ENCODE results near the gene EPB41. TPM values are rescaled to one million over a fixed set of nuclear protein-coding genes. Genes with fewer than 3 reads are reported as not detected.

Gene EPB41
- total and polyA plus RNA-seq, 9 of the 15 experiments (the other 6 are each of a cell fraction or from before 2014, with no cell fraction given): 3.7 to 213 (median 141) TPM

- TF ChIP-seq TCF15 (CRISPR knock-in tag; IDR thresholded peaks at IDR 0.05): no peak
- TF ChIP-seq MAFF (IDR thresholded peaks at IDR 0.05; ENCODE audit: low read length): no peak
- no peak for TF ChIP-seq ZBTB5 (IDR thresholded peaks at IDR 0.05)
- TF ChIP-seq FOXK1 (CRISPR knock-in tag; IDR thresholded peaks at IDR 0.05; ENCODE audit: borderline replicate concordance): no peak
- 0 out of 2 replicates have a peak, but pooled peaks have one; percentile 48 for TF ChIP-seq THRAP3 (IDR thresholded peaks at IDR 0.05; ENCODE audit: borderline replicate concordance)
- TF ChIP-seq ZNF174 (CRISPR knock-in tag; IDR thresholded peaks at IDR 0.05): no peak
- no peak for TF ChIP-seq SRSF1 (IDR thresholded peaks at IDR 0.05; ENCODE audit: low read depth, low read length)
- no peak for TF ChIP-seq TAF15 (IDR thresholded peaks at IDR 0.05; ENCODE audit: low read depth, low read length)
- TF ChIP-seq MAZ (CRISPR knock-in tag; conservative IDR thresholded peaks at IDR 0.05 in 1 of 2, IDR thresholded peaks at IDR 0.05 in 1 of 2): peak in 1 of 2 experiments; percentile 36; a peak in 3 of 4 replicates
- no peak for TF ChIP-seq NUFIP1 (IDR thresholded peaks at IDR 0.05; ENCODE audit: partially characterized antibody)
- no peak for TF ChIP-seq ARID2 (IDR thresholded peaks at IDR 0.05)
- no peak for TF ChIP-seq YBX1 (IDR thresholded peaks at IDR 0.05)
- peak; percentile 86 for TF ChIP-seq GABPB1 (CRISPR knock-in tag; IDR thresholded peaks at IDR 0.05)
- TF ChIP-seq FOXM1 (IDR thresholded peaks at IDR 0.05; ENCODE audit: low read depth): peak; percentile 95
- TF ChIP-seq FOXM1 (CRISPR knock-in tag; IDR thresholded peaks at IDR 0.05; ENCODE audit: low read depth): no peak
- TF ChIP-seq MAFK (IDR thresholded peaks at IDR 0.05; ENCODE audit: low read length): peak; percentile 31; the same call in 1 of the 2 replicates
- TF ChIP-seq ELF2 (CRISPR knock-in tag; IDR thresholded peaks at IDR 0.05): peak; percentile 87
- TF ChIP-seq ZNF592 (IDR thresholded peaks at IDR 0.05): peak; percentile 76; the same call in 1 of the 2 replicates
- peak; percentile 85 for TF ChIP-seq STAT5A (IDR thresholded peaks at IDR 0.05; ENCODE audit: borderline replicate concordance, low read length)
- no peak for TF ChIP-seq ZNF282 (CRISPR knock-in tag; IDR thresholded peaks at IDR 0.05)
- TF ChIP-seq RBM39 (optimal IDR thresholded peaks at IDR 0.05; ENCODE audit: low read depth, low read length): no peak
- peak; percentile 72 for TF ChIP-seq JUN (IDR thresholded peaks at IDR 0.05; ENCODE audit: borderline replicate concordance, low read depth, low read length)
- no peak for TF ChIP-seq JUN (CRISPR knock-in tag; IDR thresholded peaks at IDR 0.05; ENCODE audit: borderline replicate concordance)
- no peak for TF ChIP-seq EHMT2 (IDR thresholded peaks at IDR 0.05)
- TF ChIP-seq DNMT1 (IDR thresholded peaks at IDR 0.05): no peak
Observed at GRCh38 chr1:28926629-28927265, 12.4 kb downstream of the EPB41 start (continued).
